GM18861 (cell line): ENCODE measurements around the gene ANG.
"Not testable (repeated sequence)": the region's sequence is repeated elsewhere in the genome, so short reads cannot be mapped to it uniquely, and the experiment has no call there.

Experiments used
- ATAC-seq: cut with Tn5 transposase; IDR thresholded peaks from one replicate; pipeline ENCODE4 v1.9.1; 2021; ENCODE audit not compliant: unreplicated experiment

Gene ANG

DNA sequence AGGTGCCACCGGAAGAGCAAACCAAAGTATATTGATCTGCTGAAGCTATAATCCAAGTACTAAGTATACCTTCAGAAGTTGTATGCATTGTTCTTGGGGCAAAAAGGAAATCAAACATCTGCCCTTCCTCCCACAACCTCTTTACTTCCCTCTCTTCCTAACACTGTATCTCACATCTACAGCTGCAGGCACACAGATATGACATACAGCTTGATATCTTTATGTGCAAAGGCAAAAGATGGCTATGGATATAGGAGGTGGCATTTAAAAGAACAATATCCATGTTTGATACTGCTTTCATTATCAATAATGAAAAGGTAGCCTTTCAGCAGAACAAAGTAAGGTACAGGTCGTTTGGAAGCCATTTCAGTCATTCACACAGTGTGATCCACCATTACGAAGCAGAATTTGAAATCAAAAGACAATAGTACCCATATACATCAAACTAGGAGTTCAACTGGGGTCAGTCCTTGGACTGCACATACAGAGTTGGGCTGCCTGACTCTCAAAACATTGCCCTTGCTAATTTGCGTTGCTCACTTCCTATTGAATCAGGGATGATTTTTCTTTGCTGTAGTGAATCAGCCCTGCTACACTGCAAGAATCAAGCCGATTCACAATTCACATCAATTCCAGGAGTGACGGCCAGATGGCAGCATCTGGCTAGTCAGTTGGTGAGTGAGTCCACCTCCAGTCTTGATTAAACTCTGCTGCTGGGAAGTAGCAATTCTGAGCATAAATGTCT lies 8.9 kb downstream of the ANG start:
- no peak for ATAC-seq

- no peak for ATAC-seq
These were observed 9.4 kb downstream of the ANG start for GRCh38 chr14:20698018-20698329.

DNA sequence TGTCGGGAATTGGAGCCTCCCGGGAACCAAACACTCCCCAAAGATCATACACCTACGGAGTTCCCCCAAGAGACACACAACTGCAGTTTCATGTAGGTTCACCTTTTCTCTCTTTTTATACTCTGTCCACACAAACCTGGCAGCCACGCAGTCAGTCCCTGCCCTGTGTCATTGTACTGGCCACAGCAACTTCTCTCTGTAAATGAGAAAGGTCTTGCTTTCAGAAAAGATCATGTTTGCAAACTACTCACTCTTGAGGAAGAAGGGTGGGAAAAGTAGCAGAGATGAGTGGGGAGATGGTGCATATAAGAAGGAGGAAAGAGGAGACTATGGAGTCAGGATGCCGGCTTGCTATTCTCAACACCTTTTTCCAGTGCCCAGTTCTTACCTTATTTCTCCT lies 10.4 kb downstream of the ANG start:
- no peak for ATAC-seq

GRCh38 chr14:20699931-20700330 lies 11.4 kb downstream of the ANG start:
- ATAC-seq = no peak

GRCh38 chr14:20700965-20701364 lies 12.4 kb downstream of the ANG start:
- not testable (repeated sequence) for ATAC-seq

- ATAC-seq = no peak
These were observed 18.2 kb downstream of the ANG start for GRCh38 chr14:20706657-20707355.

DNA sequence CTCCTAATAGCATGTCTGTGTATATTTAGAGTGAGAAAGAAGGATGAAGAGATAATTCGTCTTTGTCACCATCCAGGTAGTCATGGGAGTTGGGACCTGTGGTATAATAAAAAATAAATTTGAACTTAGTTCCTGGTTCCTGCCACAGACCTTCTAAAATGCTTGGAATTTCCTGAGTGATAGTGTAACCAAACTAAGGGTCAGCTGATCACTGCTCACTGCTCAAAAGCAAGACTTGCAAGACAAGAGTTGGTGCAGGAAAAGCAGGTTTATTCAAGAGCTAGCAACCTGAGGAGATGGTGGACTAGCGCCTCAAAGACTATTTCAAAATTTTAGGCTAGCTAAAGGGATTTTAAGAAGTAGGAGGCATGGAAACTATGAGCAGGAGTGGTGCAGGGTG lies 19.1 kb downstream of the ANG start:
- ATAC-seq = no peak

GRCh38 chr14:20711261-20711660 lies 22.7 kb downstream of the ANG start:
- no peak for ATAC-seq

- ATAC-seq = no peak
These were observed 23.1 kb downstream of the ANG start for GRCh38 chr14:20711685-20712084.

GRCh38 chr14:20712904-20713303 lies 24.3 kb downstream of the ANG start:
- no peak for ATAC-seq

GRCh38 chr14:20714593-20715250 lies 26.2 kb downstream of the ANG start:
- no peak for ATAC-seq

GRCh38 chr14:20719777-20720176 lies 31.2 kb downstream of the ANG start:
- no peak for ATAC-seq

DNA sequence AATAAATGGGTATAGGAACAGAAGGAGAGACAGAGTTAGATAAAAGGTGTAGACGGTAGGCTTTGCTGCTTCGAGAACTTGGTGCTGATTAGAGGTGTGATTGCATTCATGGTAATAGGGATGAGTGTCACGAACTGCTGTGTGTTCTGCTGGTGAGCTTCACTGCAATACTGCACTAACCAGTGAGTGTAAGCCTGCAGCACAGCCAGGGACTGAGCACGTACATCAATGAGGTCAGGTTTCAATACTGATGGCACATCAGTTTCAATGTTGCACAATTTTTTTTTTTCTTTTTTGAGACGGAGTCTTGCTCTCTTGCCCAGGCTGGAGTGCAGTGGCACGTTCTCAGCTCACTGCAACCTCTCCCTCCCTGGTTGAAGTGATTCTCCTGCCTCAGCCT lies 32.2 kb downstream of the ANG start:
- ATAC-seq = no peak

- ATAC-seq = no peak
These were observed 33.5 kb downstream of the ANG start for GRCh38 chr14:20722016-20722415.

- ATAC-seq = no peak
These were observed 34.9 kb downstream of the ANG start for GRCh38 chr14:20723488-20723887.

- ATAC-seq = not testable (repeated sequence)
These were observed 37.6 kb downstream of the ANG start for GRCh38 chr14:20726121-20726520.

GRCh38 chr14:20726531-20726930 lies 38.0 kb downstream of the ANG start:
- ATAC-seq = no peak

DNA sequence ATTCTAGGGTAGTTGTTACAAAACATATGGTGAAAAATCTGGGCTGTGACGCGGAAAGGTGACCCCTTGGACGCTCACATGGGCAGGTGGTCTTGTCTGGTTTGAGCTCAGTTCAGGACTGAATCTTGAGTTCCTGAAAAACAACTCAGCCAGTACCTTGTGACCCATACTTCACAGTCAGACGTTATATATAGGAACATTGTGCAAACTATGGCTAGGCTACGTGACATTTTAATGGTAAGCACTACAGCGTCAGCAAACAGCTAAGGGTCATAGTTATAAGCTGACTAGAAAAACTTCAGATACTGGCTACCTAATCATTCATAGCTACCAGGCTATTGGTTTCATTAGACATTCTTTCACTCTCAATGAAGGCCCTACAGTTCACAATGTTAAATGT lies 42.3 kb downstream of the ANG start:
- ATAC-seq = no peak

- no peak for ATAC-seq
These were observed 43.9 kb downstream of the ANG start for GRCh38 chr14:20732477-20732876.

DNA sequence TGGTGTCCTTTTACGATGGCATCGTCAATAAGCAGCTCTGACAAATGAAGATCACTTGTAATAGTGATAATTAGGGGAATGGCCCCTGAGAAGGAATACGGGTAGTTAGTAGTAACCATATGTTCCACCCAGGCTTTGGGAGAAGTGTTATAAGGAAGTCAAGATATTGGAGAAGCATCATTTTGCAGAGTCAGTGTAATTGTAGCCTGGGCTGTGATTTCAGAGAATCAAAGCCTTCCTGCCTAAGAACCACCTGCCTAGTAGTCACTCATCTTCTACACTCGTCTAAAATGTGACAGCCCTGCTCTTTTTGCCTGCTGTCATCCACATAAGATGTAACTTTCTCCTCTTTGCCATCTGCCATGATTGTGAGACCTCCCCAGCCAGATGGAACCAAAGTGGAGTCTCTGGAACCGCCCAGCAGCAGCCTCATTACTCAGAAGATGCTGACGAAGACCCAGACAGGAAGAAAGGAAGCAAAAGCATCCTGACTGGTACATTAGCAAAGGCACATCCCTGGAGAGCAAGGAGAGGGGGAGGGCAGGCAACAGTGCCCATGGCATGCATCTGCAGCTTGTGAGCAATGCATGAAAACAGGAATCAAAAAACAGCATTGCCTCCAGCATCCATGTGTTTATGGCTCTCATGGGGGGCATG lies 44.5 kb downstream of the ANG start:
- no peak for ATAC-seq

DNA sequence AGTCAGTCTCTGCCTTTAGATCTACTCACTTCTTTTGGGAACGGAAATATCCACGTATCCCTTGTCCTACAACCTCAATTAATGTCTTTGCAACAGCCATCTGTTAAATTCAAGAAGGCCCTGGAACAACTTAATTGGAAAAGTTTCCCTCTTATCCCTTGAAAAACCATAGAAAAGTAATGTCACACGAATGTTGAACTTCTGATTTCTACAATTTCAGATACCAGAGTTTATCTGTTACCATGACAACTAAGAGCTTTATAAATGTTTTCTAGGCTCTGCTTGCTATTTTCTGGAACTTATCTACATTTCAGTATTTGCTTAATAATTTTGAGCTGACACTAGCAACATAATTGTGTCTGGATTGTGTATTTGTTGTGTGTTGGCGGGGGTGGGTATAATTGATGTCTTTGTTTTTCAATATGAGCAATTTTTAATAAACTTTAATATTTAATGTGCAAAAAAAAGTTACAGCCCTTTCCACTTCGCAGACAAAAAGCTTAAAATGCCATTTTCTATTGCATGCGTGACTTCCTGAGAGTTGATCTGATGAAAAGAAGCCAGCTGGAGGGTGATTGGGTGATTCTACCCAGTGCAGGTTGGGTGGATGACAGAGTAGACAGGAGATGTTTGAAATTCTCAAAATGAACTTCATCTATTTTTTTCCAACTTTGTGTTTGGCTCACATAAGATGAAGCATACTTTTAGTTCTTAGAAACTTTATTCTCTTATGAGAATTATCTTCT lies 45.3 kb downstream of the ANG start:
- ATAC-seq = no peak
